GM21737 (cell line): ENCODE results near the gene MED27.
A peak's percentile ranks its signal among the peaks of the same experiment; 100 is the strongest.
"Not testable (repeated sequence)": the region's sequence is repeated elsewhere in the genome, so short reads cannot be mapped to it uniquely, and the experiment has no call there.

Experiments
- ATAC-seq: cut with Tn5 transposase; IDR thresholded peaks from one replicate; pipeline ENCODE4 v1.9.1; 2021; ENCODE audit warnings: mild to moderate bottlenecking, moderate library complexity; ENCODE audit not compliant: unreplicated experiment

MED27 gene

DNA sequence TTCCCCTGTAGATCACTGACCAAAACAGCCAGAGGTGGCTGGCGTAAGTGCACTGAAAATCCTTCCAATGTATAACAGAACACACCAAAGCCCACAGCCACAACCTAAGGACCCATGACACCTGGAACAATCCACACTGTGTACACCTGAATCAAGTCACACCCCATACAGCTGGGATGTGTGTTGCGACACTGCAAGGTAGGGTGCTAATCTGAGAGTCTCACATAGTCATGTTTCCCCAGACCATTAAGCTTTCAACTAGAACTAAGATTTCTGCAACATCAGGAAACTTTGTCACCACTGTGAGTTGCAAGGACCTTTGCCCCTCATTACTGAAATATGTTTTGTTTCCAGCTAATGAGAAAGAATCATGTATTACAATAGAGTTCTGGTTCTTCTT, 59.4 kb downstream of the MED27 start:
- ATAC-seq = no peak

DNA sequence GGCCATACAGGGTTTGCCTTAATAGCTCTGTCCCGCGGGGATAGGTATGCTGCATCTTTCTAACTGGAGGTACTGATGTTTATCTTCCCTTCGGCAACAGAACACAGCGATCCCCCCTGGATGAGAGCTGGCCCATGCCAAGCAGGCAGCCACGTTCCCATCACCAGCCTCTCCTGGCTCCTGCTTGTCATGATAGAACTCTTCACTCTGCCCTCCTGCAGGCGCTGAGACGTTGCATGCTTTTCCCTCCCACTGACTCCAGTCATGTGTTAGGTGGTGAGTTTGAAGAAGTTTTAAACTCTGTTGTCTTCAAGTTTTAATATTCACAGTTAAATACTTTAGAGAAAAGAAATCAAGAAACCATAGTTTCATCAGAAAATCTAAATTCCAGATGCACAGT, 60.0 kb downstream of the MED27 start:
- no peak for ATAC-seq

DNA sequence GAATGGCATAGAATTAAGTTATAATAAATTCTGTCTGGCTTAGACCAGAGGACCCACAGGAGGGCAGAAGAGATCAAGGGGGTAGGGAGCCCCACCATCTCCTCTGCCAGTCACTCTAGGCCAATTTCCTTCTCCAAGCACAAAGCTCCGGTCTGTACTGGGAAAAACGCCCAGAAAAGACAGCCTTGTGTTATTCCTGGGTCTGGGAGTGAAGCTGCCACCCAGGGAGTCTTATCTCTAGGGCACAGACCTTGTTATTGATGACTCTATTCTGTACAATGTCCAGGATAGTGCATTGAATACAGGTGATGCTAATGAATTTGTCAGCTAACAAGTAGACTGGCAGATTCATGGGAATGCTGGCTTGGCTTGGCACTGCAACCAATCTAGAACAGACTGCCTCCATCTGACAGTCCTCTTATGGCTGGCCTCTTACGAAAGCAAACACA, 60.7 kb downstream of the MED27 start:
- no peak for ATAC-seq

- ATAC-seq = no peak
Observed at GRCh38 chr9:132016456-132016855, 63.2 kb downstream of the MED27 start.

- no peak for ATAC-seq
Observed at GRCh38 chr9:132015866-132016265, 63.8 kb downstream of the MED27 start.

GRCh38 chr9:132014218-132014805, 65.4 kb downstream of the MED27 start:
- ATAC-seq = no peak

DNA sequence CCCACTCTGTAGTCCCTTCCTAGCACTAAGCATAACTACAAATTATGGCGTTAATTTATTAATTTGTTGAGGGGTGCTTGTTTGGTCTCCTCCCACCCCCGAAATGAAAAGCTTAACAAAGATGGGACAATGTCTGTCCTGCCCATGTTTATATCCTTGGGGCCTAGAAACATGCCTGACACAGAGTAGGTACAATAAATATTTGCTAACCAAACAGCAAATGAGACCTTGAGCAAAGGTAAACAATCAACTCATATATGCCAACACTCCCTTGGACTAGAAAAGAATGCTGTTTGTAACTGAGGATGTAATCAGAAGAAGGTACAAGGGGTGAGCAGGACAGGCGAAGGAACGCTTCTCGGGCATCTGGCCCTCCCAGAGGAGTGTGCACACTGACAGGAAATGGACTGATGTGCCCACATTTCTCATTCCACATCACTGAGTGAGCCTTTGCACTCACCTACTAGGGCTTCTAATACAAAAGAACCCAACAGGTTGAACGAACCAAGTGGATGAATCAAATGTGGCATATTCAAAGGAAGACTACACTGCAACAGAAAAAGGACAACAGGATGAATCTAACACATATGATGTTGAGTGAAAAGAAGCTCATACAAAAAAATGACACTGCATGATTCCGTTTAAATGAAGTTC, 66.8 kb downstream of the MED27 start:
- no peak for ATAC-seq

- ATAC-seq = no peak
Observed at GRCh38 chr9:132011896-132012295, 67.8 kb downstream of the MED27 start.

DNA sequence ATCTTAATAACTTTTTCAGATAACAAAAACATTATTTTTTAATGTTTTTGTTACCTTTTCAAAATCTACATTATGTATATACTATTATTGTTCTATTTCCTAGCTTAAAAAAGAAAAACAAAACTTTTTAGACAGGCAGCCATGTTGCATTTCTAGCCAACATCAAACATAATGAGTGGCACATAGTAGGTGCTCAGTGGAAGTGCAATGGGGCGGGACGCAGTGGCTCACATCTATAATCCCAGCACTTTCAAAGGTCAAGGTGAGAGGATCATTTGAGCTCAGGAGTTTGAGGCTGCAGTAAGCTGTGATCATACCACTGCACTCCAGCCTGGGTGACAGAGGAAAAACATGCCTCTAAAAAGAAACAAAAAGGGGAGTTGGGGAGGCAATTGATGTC, 68.4 kb downstream of the MED27 start:
- ATAC-seq = no peak

DNA sequence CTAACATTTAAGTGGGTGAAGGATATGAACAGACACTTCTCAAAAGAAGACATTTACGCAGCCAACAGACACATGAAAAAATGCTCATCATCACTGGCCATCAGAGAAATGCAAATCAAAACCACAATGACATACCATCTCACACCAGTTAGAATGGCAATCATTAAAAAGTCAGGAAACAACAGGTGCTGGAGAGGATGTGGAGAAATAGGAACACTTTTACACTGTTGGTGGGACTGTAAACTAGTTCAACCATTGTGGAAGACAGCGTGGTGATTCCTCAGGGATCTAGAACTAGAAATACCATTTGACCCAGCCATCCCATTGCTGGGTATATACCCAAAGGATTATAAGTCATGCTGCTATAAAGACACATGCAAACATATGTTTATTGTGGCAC, 69.5 kb downstream of the MED27 start:
- not testable (repeated sequence) for ATAC-seq

GRCh38 chr9:132008855-132009812, 70.5 kb downstream of the MED27 start:
- ATAC-seq = no peak

DNA sequence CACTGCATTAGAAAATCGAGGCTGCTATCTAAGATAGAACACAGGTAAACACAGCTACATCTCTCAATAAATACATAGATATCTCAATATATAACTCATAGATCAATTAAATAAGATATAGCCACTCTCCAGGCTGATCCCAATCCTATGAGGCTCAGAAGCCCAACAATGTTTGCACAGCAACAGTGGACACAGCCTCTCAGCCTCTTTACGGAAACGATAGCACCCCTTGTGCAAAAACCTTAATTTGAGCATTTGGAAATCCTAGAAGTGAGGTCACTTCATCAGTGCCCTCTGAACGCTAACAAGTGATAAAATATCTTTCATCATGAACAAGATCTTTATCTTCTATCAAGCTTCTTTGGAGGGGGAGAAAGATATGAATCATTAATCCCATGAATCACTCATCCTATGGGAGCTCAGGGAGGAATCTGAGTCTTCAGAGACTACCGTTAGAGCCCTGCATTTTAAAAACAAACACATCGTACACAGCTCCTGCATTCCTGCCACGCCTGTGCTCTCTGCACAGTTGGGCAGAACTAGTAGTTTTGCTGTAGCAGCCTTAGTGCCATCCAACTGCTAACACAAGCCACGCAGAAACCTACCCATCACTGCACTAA, 71.4 kb downstream of the MED27 start:
- ATAC-seq = no peak

- no peak for ATAC-seq
Observed at GRCh38 chr9:132007371-132008025, 72.2 kb downstream of the MED27 start.

- peak; percentile 59 for ATAC-seq
Observed at GRCh38 chr9:132006677-132007370, 72.8 kb downstream of the MED27 start.

- ATAC-seq = no peak
Observed at GRCh38 chr9:132005899-132006298, 73.8 kb downstream of the MED27 start.

GRCh38 chr9:132004323-132004722, 75.3 kb downstream of the MED27 start:
- ATAC-seq = no peak

- ATAC-seq = no peak
Observed at GRCh38 chr9:132003896-132004295, 75.8 kb downstream of the MED27 start.

GRCh38 chr9:132003319-132003704, 76.4 kb downstream of the MED27 start:
- no peak for ATAC-seq

DNA sequence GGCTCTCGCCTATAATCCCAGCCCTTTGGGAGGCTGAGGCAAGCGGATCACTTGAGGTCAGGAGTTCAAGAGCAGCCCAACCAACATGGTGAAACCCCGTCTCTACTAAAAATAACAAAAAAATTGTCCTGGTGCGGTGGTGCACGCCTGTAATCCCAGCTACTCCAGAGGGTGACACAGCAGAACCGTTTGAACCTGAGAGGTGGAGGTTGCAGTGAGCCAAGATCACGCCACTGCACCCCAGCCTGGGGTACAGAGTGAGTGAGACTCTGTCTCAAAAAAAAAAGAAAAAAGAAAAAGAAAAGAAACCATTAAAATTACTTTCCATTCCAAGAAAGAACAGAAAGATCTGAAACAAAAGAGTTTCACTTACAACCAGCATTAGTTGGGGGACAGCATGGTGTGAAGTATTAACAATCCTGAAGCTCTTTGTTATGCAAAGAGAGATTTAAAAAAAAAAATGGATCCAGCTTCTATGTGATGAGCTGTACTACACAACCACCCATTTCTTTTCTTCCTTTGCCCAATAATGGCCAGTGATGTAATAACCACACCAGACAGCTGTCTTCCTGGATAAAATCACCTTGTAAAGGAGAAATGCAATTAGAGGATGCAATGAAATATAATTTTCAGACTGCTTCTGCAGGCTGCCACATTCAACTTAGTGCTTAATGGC, 76.9 kb downstream of the MED27 start:
- no peak for ATAC-seq

DNA sequence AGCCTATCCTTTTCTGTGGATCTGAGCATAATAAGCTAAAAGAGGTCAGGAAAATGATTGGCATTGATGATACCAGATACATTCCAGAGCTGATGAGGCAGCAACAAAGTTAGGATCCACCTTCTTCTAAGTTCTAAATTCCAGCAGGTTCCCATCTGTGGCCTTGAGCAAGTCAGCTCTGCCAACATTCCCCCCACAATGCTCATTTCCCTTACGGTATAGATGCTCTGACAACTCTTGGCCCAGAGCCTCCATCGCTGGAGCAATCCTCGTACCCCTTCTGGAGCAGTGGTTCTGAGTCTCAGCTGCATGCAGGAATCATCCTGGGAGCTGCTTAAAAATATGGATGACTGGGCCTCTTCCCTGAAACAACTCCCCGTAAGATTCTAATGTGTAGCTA, 78.1 kb downstream of the MED27 start:
- no peak for ATAC-seq
